GM23338 (cell line): ENCODE data around the gene UNC13C. TPM values are rescaled to one million over a fixed set of nuclear protein-coding genes. Genes with fewer than 3 reads are reported as not detected.
A peak's percentile ranks its signal among the peaks of the same experiment; 100 is the strongest.

Source experiments
- ATAC-seq: fragments of 200-7000 bp; cut with Tn5 transposase; 3 replicates; pipeline ENCODE4 v1.9.1; 2020
- DNase-seq: peaks from one replicate; pipeline ENCODE4 v3.0.0-alpha.2; 2015; ENCODE audit warnings: low spot score
- H2AFZ ChIP-seq: fragments of 200-600 bp; sonication (generic); 2 replicates; pipeline ENCODE4 v1.8.0; 2016; ENCODE audit warnings: antibody characterized with exemption, mild to moderate bottlenecking, moderate library complexity
- H3F3A ChIP-seq: fragments of 200-600 bp; sonication (generic); replicated peaks from 2 replicates; pipeline ENCODE4 v1.8.0; 2017; ENCODE audit warnings: antibody characterized with exemption, mixed run types, low read depth
- H3K27ac ChIP-seq: fragments of 200-600 bp; sonication (generic); 2 replicates; pipeline ENCODE4 v1.6.1; 2016; ENCODE audit warnings: low read depth
- H3K27me3 ChIP-seq: fragments of 200-600 bp; sonication (generic); 2 replicates; pipeline ENCODE4 v1.8.0; 2016; ENCODE audit warnings: mild to moderate bottlenecking, mixed run types, moderate library complexity; ENCODE audit not compliant: insufficient read depth
- H3K36me3 ChIP-seq: fragments of 200-600 bp; sonication (generic); 2 replicates; pipeline ENCODE4 v1.8.0; 2016; ENCODE audit warnings: mild to moderate bottlenecking; ENCODE audit not compliant: insufficient read depth
- H3K4me1 ChIP-seq: fragments of 200-600 bp; sonication (generic); 2 replicates; pipeline ENCODE4 v1.8.0; 2016; ENCODE audit warnings: mild to moderate bottlenecking, moderate library complexity; ENCODE audit not compliant: insufficient read depth
- H3K4me2 ChIP-seq: fragments of 200-600 bp; sonication (generic); 2 replicates; pipeline ENCODE4 v1.7.1; 2017; ENCODE audit warnings: mixed run types
- H3K4me3 ChIP-seq: fragments of 200-600 bp; sonication (generic); 2 replicates; pipeline ENCODE4 v1.6.1; 2016; ENCODE audit warnings: mixed run types
- H3K79me2 ChIP-seq: fragments of 200-600 bp; sonication (generic); replicated peaks from 2 replicates; pipeline ENCODE4 v1.8.0; 2017; ENCODE audit warnings: mild to moderate bottlenecking; ENCODE audit not compliant: insufficient read depth
- H3K9me2 ChIP-seq: fragments of 200-600 bp; sonication (generic); 2 replicates; pipeline ENCODE4 v1.8.0; 2017; ENCODE audit not compliant: insufficient read depth
- H4K20me1 ChIP-seq: fragments of 200-600 bp; sonication (generic); replicated peaks from 2 replicates; pipeline ENCODE4 v1.8.0; 2017; ENCODE audit warnings: mild to moderate bottlenecking; ENCODE audit not compliant: insufficient read depth
- H3K27ac Mint-ChIP-seq: 2 replicates; pipeline ENCODE4 v1.8.0; 2020; ENCODE audit warnings: inconsistent platforms, mild to moderate bottlenecking, moderate library complexity, mixed read lengths
- H3K27me3 Mint-ChIP-seq: 3 replicates; pipeline ENCODE4 v1.8.0; 2022; ENCODE audit warnings: low read depth, mild to moderate bottlenecking, moderate library complexity, mixed read lengths, inconsistent platforms; ENCODE audit not compliant: insufficient read depth, poor library complexity
- H3K36me3 Mint-ChIP-seq: 3 replicates; pipeline ENCODE4 v1.8.0; 2021; ENCODE audit warnings: low read depth, mild to moderate bottlenecking, inconsistent platforms, moderate library complexity, mixed read lengths
- H3K4me1 Mint-ChIP-seq: 3 replicates; pipeline ENCODE4 v1.8.0; 2020; ENCODE audit warnings: mild to moderate bottlenecking, inconsistent platforms, mixed read lengths
- H3K4me3 Mint-ChIP-seq: 3 replicates; pipeline ENCODE4 v1.8.0; 2021; ENCODE audit warnings: moderate library complexity, mild to moderate bottlenecking, inconsistent platforms, mixed read lengths
- H3K9me3 Mint-ChIP-seq: 3 replicates; pipeline ENCODE4 v1.8.0; 2020; ENCODE audit warnings: moderate library complexity, mild to moderate bottlenecking, inconsistent platforms, mixed read lengths
- CREB1 ChIP-seq: fragments of 250-450 bp; sonication (Bioruptor Pico); IDR thresholded peaks from 2 replicates; pipeline ENCODE4 v1.5.0; 2020; ENCODE audit warnings: low read depth, mild to moderate bottlenecking, moderate library complexity
- NANOG ChIP-seq: IDR thresholded peaks from 2 replicates; pipeline ENCODE4 v1.6.1; 2016; ENCODE audit warnings: antibody characterized with exemption, borderline replicate concordance
- POLR2AphosphoS5 ChIP-seq: IDR thresholded peaks from 2 replicates; pipeline ENCODE4 v1.6.1; 2016; ENCODE audit warnings: antibody characterized with exemption, low read depth
- ZNF331 ChIP-seq: fragments of 250-450 bp; sonication (Bioruptor Pico); IDR thresholded peaks from 2 replicates; pipeline ENCODE4 v1.5.0; 2020; ENCODE audit warnings: low read depth, mild to moderate bottlenecking, moderate library complexity
- polyA plus RNA-seq: library from polyadenylated mRNA; unstranded; fragments of >200 nt; fragmentation: Nextera tagmentation; extraction: Ambion mirVana; gene quantifications from 2 replicates; pipeline ENCODE4 v1.2.1, GENCODE V29; 2016
- total RNA-seq: library from RNA; depleted of rRNA; stranded (reverse); fragments of >200 nt; shearing (Covaris generic); gene quantifications from 2 replicates; pipeline ENCODE4 v1.2.3, GENCODE V29; 2014
- TF ChIP-seq, protein P1 (sequence below): fragments of 250-450 bp; sonication (Bioruptor Pico); IDR thresholded peaks from 2 replicates; pipeline ENCODE4 v1.5.0; 2020; ENCODE audit warnings: mild to moderate bottlenecking, moderate library complexity
- TF ChIP-seq, protein P2 (sequence below): IDR thresholded peaks from one replicate; pipeline ENCODE4 v1.6.1; 2018; ENCODE audit warnings: antibody characterized with exemption; ENCODE audit not compliant: unreplicated experiment

UNC13C gene
- total and polyA plus RNA-seq, 2 experiments from 2014 or later, result 0.03 TPM; not detected in 1

DNA sequence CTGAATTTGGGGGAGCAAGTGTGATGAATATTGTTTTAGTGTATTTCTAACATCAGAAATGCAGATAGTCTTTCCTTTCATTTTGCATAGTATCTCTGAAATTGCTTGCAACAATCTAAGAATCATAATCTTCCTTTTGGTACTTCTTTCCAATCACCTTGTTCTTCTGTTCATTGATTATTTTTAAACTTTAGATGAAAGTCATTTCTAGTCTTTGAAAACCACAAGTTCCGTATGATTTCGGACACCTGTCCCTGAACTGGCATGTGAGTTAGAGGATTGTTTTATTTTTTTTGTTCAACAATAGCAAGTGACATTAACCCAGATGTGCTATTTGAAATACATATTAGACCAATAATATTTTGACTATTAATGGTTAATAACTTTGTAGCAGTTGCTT is 329.7 kb downstream of the UNC13C start (continued):
- TF ChIP-seq, protein P1, sequence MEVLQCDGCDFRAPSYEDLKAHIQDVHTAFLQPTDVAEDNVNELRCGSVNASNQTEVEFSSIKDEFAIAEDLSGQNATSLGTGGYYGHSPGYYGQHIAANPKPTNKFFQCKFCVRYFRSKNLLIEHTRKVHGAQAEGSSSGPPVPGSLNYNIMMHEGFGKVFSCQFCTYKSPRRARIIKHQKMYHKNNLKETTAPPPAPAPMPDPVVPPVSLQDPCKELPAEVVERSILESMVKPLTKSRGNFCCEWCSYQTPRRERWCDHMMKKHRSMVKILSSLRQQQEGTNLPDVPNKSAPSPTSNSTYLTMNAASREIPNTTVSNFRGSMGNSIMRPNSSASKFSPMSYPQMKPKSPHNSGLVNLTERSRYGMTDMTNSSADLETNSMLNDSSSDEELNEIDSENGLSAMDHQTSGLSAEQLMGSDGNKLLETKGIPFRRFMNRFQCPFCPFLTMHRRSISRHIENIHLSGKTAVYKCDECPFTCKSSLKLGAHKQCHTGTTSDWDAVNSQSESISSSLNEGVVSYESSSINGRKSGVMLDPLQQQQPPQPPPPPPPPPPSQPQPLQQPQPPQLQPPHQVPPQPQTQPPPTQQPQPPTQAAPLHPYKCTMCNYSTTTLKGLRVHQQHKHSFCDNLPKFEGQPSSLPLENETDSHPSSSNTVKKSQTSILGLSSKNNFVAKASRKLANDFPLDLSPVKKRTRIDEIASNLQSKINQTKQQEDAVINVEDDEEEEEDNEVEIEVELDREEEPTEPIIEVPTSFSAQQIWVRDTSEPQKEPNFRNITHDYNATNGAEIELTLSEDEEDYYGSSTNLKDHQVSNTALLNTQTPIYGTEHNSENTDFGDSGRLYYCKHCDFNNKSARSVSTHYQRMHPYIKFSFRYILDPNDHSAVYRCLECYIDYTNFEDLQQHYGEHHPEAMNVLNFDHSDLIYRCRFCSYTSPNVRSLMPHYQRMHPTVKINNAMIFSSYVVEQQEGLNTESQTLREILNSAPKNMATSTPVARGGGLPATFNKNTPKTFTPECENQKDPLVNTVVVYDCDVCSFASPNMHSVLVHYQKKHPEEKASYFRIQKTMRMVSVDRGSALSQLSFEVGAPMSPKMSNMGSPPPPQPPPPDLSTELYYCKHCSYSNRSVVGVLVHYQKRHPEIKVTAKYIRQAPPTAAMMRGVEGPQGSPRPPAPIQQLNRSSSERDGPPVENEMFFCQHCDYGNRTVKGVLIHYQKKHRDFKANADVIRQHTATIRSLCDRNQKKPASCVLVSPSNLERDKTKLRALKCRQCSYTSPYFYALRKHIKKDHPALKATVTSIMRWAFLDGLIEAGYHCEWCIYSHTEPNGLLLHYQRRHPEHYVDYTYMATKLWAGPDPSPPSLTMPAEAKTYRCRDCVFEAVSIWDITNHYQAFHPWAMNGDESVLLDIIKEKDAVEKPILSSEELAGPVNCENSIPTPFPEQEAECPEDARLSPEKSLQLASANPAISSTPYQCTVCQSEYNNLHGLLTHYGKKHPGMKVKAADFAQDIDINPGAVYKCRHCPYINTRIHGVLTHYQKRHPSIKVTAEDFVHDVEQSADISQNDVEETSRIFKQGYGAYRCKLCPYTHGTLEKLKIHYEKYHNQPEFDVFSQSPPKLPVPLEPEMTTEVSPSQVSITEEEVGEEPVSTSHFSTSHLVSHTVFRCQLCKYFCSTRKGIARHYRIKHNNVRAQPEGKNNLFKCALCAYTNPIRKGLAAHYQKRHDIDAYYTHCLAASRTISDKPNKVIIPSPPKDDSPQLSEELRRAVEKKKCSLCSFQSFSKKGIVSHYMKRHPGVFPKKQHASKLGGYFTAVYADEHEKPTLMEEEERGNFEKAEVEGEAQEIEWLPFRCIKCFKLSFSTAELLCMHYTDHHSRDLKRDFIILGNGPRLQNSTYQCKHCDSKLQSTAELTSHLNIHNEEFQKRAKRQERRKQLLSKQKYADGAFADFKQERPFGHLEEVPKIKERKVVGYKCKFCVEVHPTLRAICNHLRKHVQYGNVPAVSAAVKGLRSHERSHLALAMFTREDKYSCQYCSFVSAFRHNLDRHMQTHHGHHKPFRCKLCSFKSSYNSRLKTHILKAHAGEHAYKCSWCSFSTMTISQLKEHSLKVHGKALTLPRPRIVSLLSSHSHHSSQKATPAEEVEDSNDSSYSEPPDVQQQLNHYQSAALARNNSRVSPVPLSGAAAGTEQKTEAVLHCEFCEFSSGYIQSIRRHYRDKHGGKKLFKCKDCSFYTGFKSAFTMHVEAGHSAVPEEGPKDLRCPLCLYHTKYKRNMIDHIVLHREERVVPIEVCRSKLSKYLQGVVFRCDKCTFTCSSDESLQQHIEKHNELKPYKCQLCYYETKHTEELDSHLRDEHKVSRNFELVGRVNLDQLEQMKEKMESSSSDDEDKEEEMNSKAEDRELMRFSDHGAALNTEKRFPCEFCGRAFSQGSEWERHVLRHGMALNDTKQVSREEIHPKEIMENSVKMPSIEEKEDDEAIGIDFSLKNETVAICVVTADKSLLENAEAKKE (CRISPR knock-in tag), result no peak
- TF ChIP-seq POLR2AphosphoS5 (no peak), CREB1 (CRISPR knock-in tag) (no peak)
- TF ChIP-seq, protein P2, sequence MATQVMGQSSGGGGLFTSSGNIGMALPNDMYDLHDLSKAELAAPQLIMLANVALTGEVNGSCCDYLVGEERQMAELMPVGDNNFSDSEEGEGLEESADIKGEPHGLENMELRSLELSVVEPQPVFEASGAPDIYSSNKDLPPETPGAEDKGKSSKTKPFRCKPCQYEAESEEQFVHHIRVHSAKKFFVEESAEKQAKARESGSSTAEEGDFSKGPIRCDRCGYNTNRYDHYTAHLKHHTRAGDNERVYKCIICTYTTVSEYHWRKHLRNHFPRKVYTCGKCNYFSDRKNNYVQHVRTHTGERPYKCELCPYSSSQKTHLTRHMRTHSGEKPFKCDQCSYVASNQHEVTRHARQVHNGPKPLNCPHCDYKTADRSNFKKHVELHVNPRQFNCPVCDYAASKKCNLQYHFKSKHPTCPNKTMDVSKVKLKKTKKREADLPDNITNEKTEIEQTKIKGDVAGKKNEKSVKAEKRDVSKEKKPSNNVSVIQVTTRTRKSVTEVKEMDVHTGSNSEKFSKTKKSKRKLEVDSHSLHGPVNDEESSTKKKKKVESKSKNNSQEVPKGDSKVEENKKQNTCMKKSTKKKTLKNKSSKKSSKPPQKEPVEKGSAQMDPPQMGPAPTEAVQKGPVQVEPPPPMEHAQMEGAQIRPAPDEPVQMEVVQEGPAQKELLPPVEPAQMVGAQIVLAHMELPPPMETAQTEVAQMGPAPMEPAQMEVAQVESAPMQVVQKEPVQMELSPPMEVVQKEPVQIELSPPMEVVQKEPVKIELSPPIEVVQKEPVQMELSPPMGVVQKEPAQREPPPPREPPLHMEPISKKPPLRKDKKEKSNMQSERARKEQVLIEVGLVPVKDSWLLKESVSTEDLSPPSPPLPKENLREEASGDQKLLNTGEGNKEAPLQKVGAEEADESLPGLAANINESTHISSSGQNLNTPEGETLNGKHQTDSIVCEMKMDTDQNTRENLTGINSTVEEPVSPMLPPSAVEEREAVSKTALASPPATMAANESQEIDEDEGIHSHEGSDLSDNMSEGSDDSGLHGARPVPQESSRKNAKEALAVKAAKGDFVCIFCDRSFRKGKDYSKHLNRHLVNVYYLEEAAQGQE, result no peak

DNA sequence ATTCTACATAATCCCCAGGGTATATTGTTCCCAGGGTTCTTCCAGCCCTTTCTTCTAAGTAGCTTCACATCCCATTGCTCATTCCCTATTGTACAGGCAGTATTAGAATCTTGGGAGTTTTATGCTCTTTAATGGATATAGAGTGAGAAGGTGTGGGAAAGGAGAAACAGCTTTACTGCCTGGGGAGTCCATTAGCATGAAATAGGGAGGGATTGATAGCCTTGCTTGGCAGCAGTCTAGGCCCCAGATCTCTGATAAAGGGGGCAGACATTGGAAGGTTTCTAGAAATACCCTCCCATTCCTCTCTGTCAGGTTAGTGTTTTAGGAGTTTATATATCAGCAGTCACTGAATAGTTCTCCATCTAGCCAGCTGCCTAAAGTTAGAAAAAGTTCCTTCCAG is 334.3 kb downstream of the UNC13C start:
- DNase-seq, result no peak
- H3K27ac Mint-ChIP-seq, result no peak overlapping the region
- TF ChIP-seq, protein P1 (CRISPR knock-in tag), result no peak
- TF ChIP-seq NANOG (no peak), ZNF331 (CRISPR knock-in tag) (no peak)

More for the DNA sequence above, 334.3 kb downstream of the UNC13C start:
- Histone ChIP-seq H3K27ac (no peak overlapping the region), H3K79me2 (no peaks in the 10 kb centered on the region), H2AFZ (no peak overlapping the region), H3F3A (no peaks in the 10 kb centered on the region), H4K20me1 (no peaks in the 10 kb centered on the region), H3K4me2 (no peak overlapping the region), H3K36me3 (peaks cover 6% of the 10 kb centered on the region; the same call in 1 of the 2 replicates), H3K4me3 (no peak overlapping the region), H3K9me2 (no peaks in the 10 kb centered on the region), H3K27me3 (no peaks in the 10 kb centered on the region), H3K4me1 (no peaks in the 10 kb centered on the region)
- Mint-ChIP-seq H3K9me3 (peaks cover 12% of the 10 kb centered on the region), H3K4me3 (no peak overlapping the region), H3K27me3 (no peaks in the 10 kb centered on the region), H3K4me1 (peaks cover 10% of the 10 kb centered on the region; the same call in 2 of the 3 replicates), H3K36me3 (no peaks in the 10 kb centered on the region)
- peak; percentile 79 for ATAC-seq
